Ascending aorta (tissue), 2 donors: Measurements from ENCODE around the gene GALNT12. TPM values are rescaled to one million over a fixed set of nuclear protein-coding genes. Genes with fewer than 3 reads are reported as not detected.

ENCODE experiments used
- DNase-seq, 2 donors: peaks; one replicate each; pipeline ENCODE4 v3.0.0-alpha.2; 2019; ENCODE audit warnings: low spot score in 2 of 2
- H3K27ac ChIP-seq, 2 donors: fragments of 200-600 bp; sonication (generic); one replicate each; pipeline ENCODE4 v1.5.1; 2016 to 2017; ENCODE audit warnings: mild to moderate bottlenecking in 1 of 2
- H3K27me3 ChIP-seq: fragments of 200-600 bp; sonication (generic); one replicate; pipeline ENCODE4 v1.5.1; 2017
- H3K36me3 ChIP-seq, 2 donors: fragments of 200-600 bp; sonication (generic); one replicate each; pipeline ENCODE4 v1.5.1; 2016
- H3K4me1 ChIP-seq, 2 donors: fragments of 200-600 bp; sonication (generic); one replicate each; pipeline ENCODE4 v1.5.1; 2016 to 2017; ENCODE audit warnings: mild to moderate bottlenecking in 1 of 2
- H3K4me3 ChIP-seq, 2 donors: fragments of 200-600 bp; sonication (generic); one replicate each; pipeline ENCODE4 v1.5.1; 2016 to 2017; ENCODE audit warnings: mild to moderate bottlenecking in 1 of 2
- H3K9me3 ChIP-seq, 2 donors: fragments of 200-600 bp; sonication (generic); one replicate each; pipeline ENCODE4 v1.5.1; 2016
- CTCF ChIP-seq, 3 experiments: fragments of 200-600 bp in 2 of 3; fragments of 450-650 bp in 1 of 3; sonication (generic) in 2 of 3; IDR thresholded peaks; one replicate each; pipeline ENCODE4 v1.5.1; 2016 to 2019; ENCODE audit warnings: antibody characterized with exemption in 3 of 3, mild to moderate bottlenecking in 1 of 3, moderate library complexity in 1 of 3
- intact Hi-C: fragments of 100-400 bp; cut with DNase I; formaldehyde crosslinking; loops from one replicate; pipeline ENCODE4 v1.15.1; 2023
- total RNA-seq: library from RNA; depleted of rRNA; stranded (reverse); fragments of >200 nt; gene quantifications from one replicate; pipeline ENCODE4 v1.1.0, GENCODE V29; 2016

GALNT12 gene
- total RNA-seq, 1 donor from 2014 or later, result 0.53 TPM

- no peak overlapping the region for H3K27ac ChIP-seq
- no peaks in the 10 kb centered on the region for H3K27me3 ChIP-seq
- H3K36me3 ChIP-seq, result no peaks in the 10 kb centered on the region
- H3K4me3 ChIP-seq, result no peak overlapping the region
- intact Hi-C loops, result no loop called here
- TF ChIP-seq CTCF (IDR thresholded peaks at IDR 0.05), result no peak
- no peaks in the 10 kb centered on the region for H3K4me1 ChIP-seq
- no peak for DNase-seq
- H3K9me3 ChIP-seq, result no peaks in the 10 kb centered on the region
Measured at GRCh38 chr9:98850851-98851729, 43.6 kb downstream of the GALNT12 start.

GRCh38 chr9:98851730-98852459, 44.4 kb downstream of the GALNT12 start:
- no peak overlapping the region for H3K4me3 ChIP-seq
- no peak for TF ChIP-seq CTCF (IDR thresholded peaks at IDR 0.05)
- intact Hi-C loops, result no loop called here
- H3K9me3 ChIP-seq, result no peaks in the 10 kb centered on the region
- H3K4me1 ChIP-seq, result no peaks in the 10 kb centered on the region
- H3K36me3 ChIP-seq, result no peaks in the 10 kb centered on the region
- no peaks in the 10 kb centered on the region for H3K27me3 ChIP-seq
- DNase-seq, result no peak
- no peak overlapping the region for H3K27ac ChIP-seq

- intact Hi-C loops, result no loop called here
Measured at GRCh38 chr9:98852460-98852734, 44.9 kb downstream of the GALNT12 start.

GRCh38 chr9:98852961-98853360, 45.5 kb downstream of the GALNT12 start:
- H3K4me1 ChIP-seq, result no peaks in the 10 kb centered on the region
- H3K27ac ChIP-seq, result no peak overlapping the region
- TF ChIP-seq CTCF (IDR thresholded peaks at IDR 0.05), result no peak
- H3K4me3 ChIP-seq, result no peak overlapping the region
- no peak for DNase-seq
- H3K36me3 ChIP-seq, result no peaks in the 10 kb centered on the region
- no peaks in the 10 kb centered on the region for H3K27me3 ChIP-seq
- H3K9me3 ChIP-seq, result no peaks in the 10 kb centered on the region
- intact Hi-C loops, result no loop called here

More at GRCh38 chr9:98852460-98852734, 44.9 kb downstream of the GALNT12 start:
- H3K27ac ChIP-seq, result no peak overlapping the region
- DNase-seq, result no peak
- no peaks in the 10 kb centered on the region for H3K9me3 ChIP-seq
- no peak for TF ChIP-seq CTCF (IDR thresholded peaks at IDR 0.05)
- H3K36me3 ChIP-seq, result no peaks in the 10 kb centered on the region
- no peaks in the 10 kb centered on the region for H3K27me3 ChIP-seq
- no peaks in the 10 kb centered on the region for H3K4me1 ChIP-seq
- H3K4me3 ChIP-seq, result no peak overlapping the region

- no peaks in the 10 kb centered on the region for H3K27me3 ChIP-seq
- no peak overlapping the region for H3K4me3 ChIP-seq
- no peak overlapping the region for H3K27ac ChIP-seq
- H3K9me3 ChIP-seq, result no peaks in the 10 kb centered on the region
- H3K36me3 ChIP-seq, result no peaks in the 10 kb centered on the region
- no peaks in the 10 kb centered on the region for H3K4me1 ChIP-seq
- intact Hi-C loops, result no loop called here
- no peak for DNase-seq
- no peak for TF ChIP-seq CTCF (IDR thresholded peaks at IDR 0.05)
Measured at GRCh38 chr9:98854266-98854665, 46.8 kb downstream of the GALNT12 start.
